ENCODE data around the gene ELMOD3. TPM values are rescaled to one million over a fixed set of nuclear protein-coding genes. Genes with fewer than 3 reads are reported as not detected.

ELMOD3 gene
- total and polyA plus RNA-seq, 9 of the 15 experiments (the other 6 are each of a cell fraction or from before 2014, with no cell fraction given): 2.7 to 18.7 (median 11.6) TPM

DNA sequence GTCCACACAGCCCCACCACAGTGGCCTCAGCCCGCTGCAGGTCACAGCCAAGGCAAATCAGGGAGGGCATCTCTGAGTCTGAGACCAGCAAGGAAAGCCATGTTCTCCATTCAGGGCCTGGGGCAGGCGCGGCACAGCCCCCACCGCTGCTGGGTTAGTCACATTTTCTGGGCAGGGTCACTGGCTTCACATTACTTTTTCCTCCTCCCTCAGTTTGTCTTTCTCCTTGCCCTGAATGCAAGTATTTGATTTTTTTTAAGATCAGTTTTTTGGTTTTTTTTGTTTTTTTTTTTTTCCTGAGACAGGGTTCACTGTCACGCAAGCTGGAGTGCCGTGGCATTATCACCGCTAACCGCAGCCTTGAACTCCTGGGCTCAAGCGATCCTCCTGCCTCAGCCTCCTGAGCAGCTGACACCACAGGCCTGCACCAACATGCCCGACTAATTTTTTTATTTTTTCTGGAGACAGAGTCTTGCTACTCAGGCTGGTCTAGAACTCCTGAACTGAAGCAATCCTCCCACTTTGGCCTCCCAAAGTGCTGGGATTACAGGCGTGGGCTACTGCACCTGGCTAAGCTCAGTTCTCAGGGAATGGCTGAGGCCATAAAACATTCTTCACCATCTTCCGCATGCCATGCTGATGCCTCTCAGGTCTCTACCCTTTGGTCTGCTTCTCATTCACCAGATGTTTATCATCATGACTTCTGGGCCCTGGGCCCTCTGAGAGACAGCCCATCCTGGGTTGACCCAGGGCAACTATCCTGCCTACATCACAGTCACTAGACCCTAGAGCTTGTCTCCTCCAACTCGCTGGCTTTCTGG, 56.2 kb downstream of the ELMOD3 start:
- peaks cover 3% of the 10 kb centered on the region for H3K9me1 ChIP-seq (ENCODE audit: control insufficient read depth, insufficient read depth, low read length)
- FAIRE-seq (no peak), ATAC-seq (peak; percentile 11), DNase-seq (ENCODE audit: extremely low read depth in 1 of 4, low spot score in 3 of 4) (no peak)
- intact Hi-C loops (cut with micrococcal nuclease) (loop anchor here (10.0 kb wide), 1 partner anchor 694 kb away; the partner anchor contains the start of genes POLR1A and PTCD3), in situ Hi-C loops (cut with MboI) (no loop called here)
- H3K27ac ChIP-seq (ENCODE audit: extremely low read depth, low read depth, low read length): peak overlapping the region; percentile 47; the same call in 2 of the 3 replicates
- H2AFZ ChIP-seq (ENCODE audit: low read depth, low read length): peak overlapping the region; percentile 58
- CTCF ChIA-PET (ENCODE audit: low intra/inter-chr PET ratio): no interaction called here
- no peaks in the 10 kb centered on the region for H3K27me3 ChIP-seq (ENCODE audit: control insufficient read depth in 2 of 2, insufficient read depth in 2 of 2, low read length in 2 of 2)
- no peak overlapping the region for H3K4me3 ChIP-seq
- peaks cover 53% of the 10 kb centered on the region in 2 experiments for H3K4me1 ChIP-seq (replicated peaks in 1 of 2; ENCODE audit: control insufficient read depth in 2 of 2, insufficient read depth in 2 of 2, low read length in 2 of 2)
- peak overlapping the region; percentile 63 for H3K4me2 ChIP-seq (ENCODE audit: insufficient read depth, low read length)
- H3K9me3 ChIP-seq (replicated peaks; ENCODE audit: control insufficient read depth, insufficient read depth, low read depth, low read length): no peaks in the 10 kb centered on the region
- no peaks in the 10 kb centered on the region for H4K20me1 ChIP-seq (replicated peaks; ENCODE audit: control insufficient read depth, insufficient read depth, low read length)
- BruUV-seq (replicated peaks): no TSS peak
- POLR2A ChIA-PET: interaction anchor here (0.7 to 63.9 kb wide), 3 partner anchors 16 to 135 kb away, joined by 3 to 1576 read pairs (median 3); partner anchors contain the start of gene MAT2A
- H3K9ac ChIP-seq (ENCODE audit: insufficient read depth in 1 of 2, low read depth in 2 of 2, low read length in 2 of 2): peak overlapping the region in 1 of 2 experiments; percentile 92; a peak in 2 of 4 replicates
- no peaks in the 10 kb centered on the region; the same call in 2 of the 3 replicates for H3K79me2 ChIP-seq (ENCODE audit: control insufficient read depth, insufficient read depth, low read length)
- no peaks in the 10 kb centered on the region for H3K36me3 ChIP-seq (ENCODE audit: control insufficient read depth, insufficient read depth, low read length)
- WGBS (ENCODE audit: insufficient coverage, low coverage, missing lambda C conversion rate): 42% methylated on average over 13 of the region's 13 CpGs
- TF ChIP-seq, protein P1, sequence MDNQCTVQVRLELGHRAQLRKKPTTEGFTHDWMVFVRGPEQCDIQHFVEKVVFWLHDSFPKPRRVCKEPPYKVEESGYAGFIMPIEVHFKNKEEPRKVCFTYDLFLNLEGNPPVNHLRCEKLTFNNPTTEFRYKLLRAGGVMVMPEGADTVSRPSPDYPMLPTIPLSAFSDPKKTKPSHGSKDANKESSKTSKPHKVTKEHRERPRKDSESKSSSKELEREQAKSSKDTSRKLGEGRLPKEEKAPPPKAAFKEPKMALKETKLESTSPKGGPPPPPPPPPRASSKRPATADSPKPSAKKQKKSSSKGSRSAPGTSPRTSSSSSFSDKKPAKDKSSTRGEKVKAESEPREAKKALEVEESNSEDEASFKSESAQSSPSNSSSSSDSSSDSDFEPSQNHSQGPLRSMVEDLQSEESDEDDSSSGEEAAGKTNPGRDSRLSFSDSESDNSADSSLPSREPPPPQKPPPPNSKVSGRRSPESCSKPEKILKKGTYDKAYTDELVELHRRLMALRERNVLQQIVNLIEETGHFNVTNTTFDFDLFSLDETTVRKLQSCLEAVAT (IDR thresholded peaks at IDR 0.05): 0 out of 4 replicates have a peak, but pooled peaks of 1 of the 2 experiments have one; percentile 16
- TF ChIP-seq ZFX (CRISPR knock-in tag; IDR thresholded peaks at IDR 0.05): peak; percentile 15; the same call in 1 of the 2 replicates
- no peak for TF ChIP-seq TEAD4 (IDR thresholded peaks at IDR 0.05; ENCODE audit: low read length)
- TF ChIP-seq TEAD4 (CRISPR knock-in tag; IDR thresholded peaks at IDR 0.05; ENCODE audit: borderline replicate concordance): no peak
- no peak for TF ChIP-seq POLR2AphosphoS5 (IDR thresholded peaks at IDR 0.05; ENCODE audit: control insufficient read depth, insufficient read depth, low read depth, low read length)
- no peak for TF ChIP-seq JUND (IDR thresholded peaks at IDR 0.05; ENCODE audit: borderline replicate concordance, low read depth, low read length)
- TF ChIP-seq JUND (tag; IDR thresholded peaks at IDR 0.05; ENCODE audit: borderline replicate concordance, low read depth, low read length): no peak
- TF ChIP-seq TCF7L2 (IDR thresholded peaks at IDR 0.05; ENCODE audit: low read depth, low read length): no peak
- no peak for TF ChIP-seq TAF7 (tag; IDR thresholded peaks at IDR 0.05)
- no peak for TF ChIP-seq CXXC5 (CRISPR knock-in tag; IDR thresholded peaks at IDR 0.05)
- no peak for TF ChIP-seq XRCC3 (IDR thresholded peaks at IDR 0.05)
- no peak for TF ChIP-seq FOXP1 (CRISPR knock-in tag; IDR thresholded peaks at IDR 0.05)
- TF ChIP-seq TFAM (CRISPR knock-in tag; conservative IDR thresholded peaks at IDR 0.05): no peak
- no peak for TF ChIP-seq PURB (CRISPR knock-in tag; IDR thresholded peaks at IDR 0.05; ENCODE audit: low read depth)
- TF ChIP-seq BRF2 (IDR thresholded peaks at IDR 0.05; ENCODE audit: borderline replicate concordance, insufficient read depth, insufficient read length): no peak
- TF ChIP-seq ATF7 (IDR thresholded peaks at IDR 0.05): no peak
- TF ChIP-seq MITF (IDR thresholded peaks at IDR 0.05): no peak
- no peak for TF ChIP-seq ZSCAN29 (IDR thresholded peaks at IDR 0.05)

Measured in K562 (cell line).